GM06990 (cell line): ENCODE results near the gene GABRR1.
A peak's percentile ranks its signal among the peaks of the same experiment; 100 is the strongest.
"Not testable (repeated sequence)": the region's sequence is repeated elsewhere in the genome, so short reads cannot be mapped to it uniquely, and the experiment has no call there.

ENCODE experiments used
- DNase-seq: peaks from one replicate; pipeline ENCODE4 v3.0.0-alpha.2; 2011; ENCODE audit not compliant: insufficient read length; ENCODE audit errors: extremely low read depth
- H3K27me3 ChIP-seq: replicated peaks from 2 replicates; pipeline ENCODE4 v1.6.0; 2011; ENCODE audit warnings: low read length; ENCODE audit not compliant: control insufficient read depth, insufficient read depth
- H3K36me3 ChIP-seq: 2 replicates; pipeline ENCODE4 v1.5.1; 2011; ENCODE audit warnings: low read length; ENCODE audit not compliant: control insufficient read depth, insufficient read depth
- H3K4me3 ChIP-seq: replicated peaks from 2 replicates; pipeline ENCODE4 v1.5.1; 2011; ENCODE audit warnings: low read depth, mild to moderate bottlenecking, control low read depth, low read length
- CTCF ChIP-seq: IDR thresholded peaks from 2 replicates; pipeline ENCODE4 v1.5.1; 2011; ENCODE audit warnings: low read length, control low read depth, mild to moderate bottlenecking, inconsistent platforms; ENCODE audit not compliant: insufficient read depth, poor library complexity, severe bottlenecking

The GABRR1 gene

GRCh38 chr6:89250239-89250638 lies 33.1 kb upstream of the GABRR1 start:
- no peak for DNase-seq
- no peaks in the 10 kb centered on the region for H3K36me3 ChIP-seq
- no peak for TF ChIP-seq CTCF
- no peaks in the 10 kb centered on the region for H3K27me3 ChIP-seq
- no peak overlapping the region for H3K4me3 ChIP-seq

GRCh38 chr6:89244241-89244985 lies 27.3 kb upstream of the GABRR1 start:
- Histone ChIP-seq H3K36me3 (no peaks in the 10 kb centered on the region), H3K27me3 (no peaks in the 10 kb centered on the region), H3K4me3 (no peak overlapping the region)
- no peak for TF ChIP-seq CTCF
- no peak for DNase-seq

- no peak for TF ChIP-seq CTCF
- H3K4me3 ChIP-seq, result no peak overlapping the region
- H3K36me3 ChIP-seq, result no peaks in the 10 kb centered on the region
- no peak for DNase-seq
- no peaks in the 10 kb centered on the region for H3K27me3 ChIP-seq
Measured at GRCh38 chr6:89243331-89243629, 26.1 kb upstream of the GABRR1 start.

GRCh38 chr6:89242574-89243330 lies 25.6 kb upstream of the GABRR1 start:
- Histone ChIP-seq H3K36me3 (no peaks in the 10 kb centered on the region), H3K4me3 (no peak overlapping the region), H3K27me3 (no peaks in the 10 kb centered on the region)
- no peak for DNase-seq
- TF ChIP-seq CTCF, result peak; percentile 36

GRCh38 chr6:89239338-89239737 lies 22.2 kb upstream of the GABRR1 start:
- Histone ChIP-seq H3K27me3 (no peaks in the 10 kb centered on the region), H3K4me3 (no peak overlapping the region), H3K36me3 (no peaks in the 10 kb centered on the region)
- peak; percentile 65 for TF ChIP-seq CTCF
- DNase-seq, result no peak

GRCh38 chr6:89237158-89237557 lies 20.0 kb upstream of the GABRR1 start:
- no peak overlapping the region for H3K4me3 ChIP-seq
- no peaks in the 10 kb centered on the region for H3K36me3 ChIP-seq
- H3K27me3 ChIP-seq, result no peaks in the 10 kb centered on the region
- TF ChIP-seq CTCF, result no peak
- DNase-seq, result no peak

- not testable (repeated sequence) for H3K27me3 ChIP-seq, H3K36me3 ChIP-seq, DNase-seq, H3K4me3 ChIP-seq
Measured at GRCh38 chr6:89233605-89234004, 16.4 kb upstream of the GABRR1 start.
